ENCODE data around the gene GNAL. TPM values are rescaled to one million over a fixed set of nuclear protein-coding genes. Genes with fewer than 3 reads are reported as not detected.

Gene GNAL
- total RNA-seq, 1 experiment from 2014 or later = 24.0 TPM

DNA sequence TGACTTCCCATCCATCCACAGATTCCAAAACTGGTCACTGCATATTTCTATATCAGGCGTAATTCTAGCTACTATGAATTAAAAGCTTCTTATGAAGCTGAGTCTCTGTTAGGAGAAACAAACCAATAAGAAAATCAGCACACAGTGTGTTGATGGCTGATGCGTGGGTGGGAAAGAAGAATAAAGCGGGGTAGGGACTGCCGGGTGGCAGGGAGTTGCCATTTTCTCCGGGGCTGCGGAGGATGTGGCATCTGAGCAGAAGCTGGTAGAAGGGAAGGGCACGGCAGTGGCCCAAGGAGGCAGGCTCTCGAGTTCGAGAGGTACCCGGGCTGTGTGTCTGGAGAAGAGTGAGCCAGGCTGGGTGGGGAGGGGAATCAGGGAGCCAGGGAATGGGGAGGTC lies 113.5 kb downstream of the GNAL start:
- Histone ChIP-seq H3K79me2 (ENCODE audit: insufficient read depth, low read length) (no peaks in the 10 kb centered on the region), H2AFZ (ENCODE audit: low read length) (no peak overlapping the region), H4K5ac (ENCODE audit: insufficient read length, low read depth, low read length) (no peak overlapping the region), H4K20me1 (ENCODE audit: control insufficient read depth, insufficient read depth, insufficient read length) (no peaks in the 10 kb centered on the region), H2BK120ac (ENCODE audit: low read depth, low read length, poor library complexity, severe bottlenecking) (no peak overlapping the region), H3K27me3 (ENCODE audit: insufficient read depth, low read length) (no peaks in the 10 kb centered on the region), H3K4me1 (ENCODE audit: insufficient read depth, low read length) (peaks cover 1% of the 10 kb centered on the region; the same call in 1 of the 2 replicates), H3K4me2 (ENCODE audit: insufficient read depth, insufficient read length, low read length) (no peak overlapping the region), H2BK5ac (ENCODE audit: insufficient read length, low read length) (no peak overlapping the region), H3K4ac (ENCODE audit: low read depth, low read length) (no peak overlapping the region), H3K23ac (ENCODE audit: insufficient read length, low read depth, low read length) (no peak overlapping the region), H2BK20ac (ENCODE audit: low read depth, low read length, poor library complexity, severe bottlenecking) (no peak overlapping the region), H3K56ac (ENCODE audit: insufficient read length, low read depth, low read length) (no peak overlapping the region), H3K14ac (ENCODE audit: insufficient read depth, low read length) (no peak overlapping the region), H2AK5ac (ENCODE audit: insufficient read length, low read length) (no peak overlapping the region), H3K23me2 (ENCODE audit: insufficient read length, low read depth, low read length, poor library complexity, severe bottlenecking) (no peaks in the 10 kb centered on the region), H3K9ac (ENCODE audit: extremely low read depth, insufficient read length, low read length) (no peak overlapping the region), H2BK15ac (ENCODE audit: low read depth, low read length) (no peak overlapping the region), H3T11ph (ENCODE audit: low read length) (no peak overlapping the region), H3K27ac (ENCODE audit: insufficient read length, low read depth, low read length) (no peak overlapping the region), H4K91ac (ENCODE audit: insufficient read length, low read depth, low read length) (no peak overlapping the region), H3K18ac (ENCODE audit: insufficient read length, low read depth, low read length) (no peak overlapping the region), H4K8ac (replicated peaks; ENCODE audit: insufficient read length, low read depth, low read length) (no peak overlapping the region), H3K9me3 (ENCODE audit: control insufficient read depth, low read depth, low read length) (no peaks in the 10 kb centered on the region), H2BK12ac (ENCODE audit: insufficient read length, low read depth, low read length) (no peak overlapping the region), H3K79me1 (ENCODE audit: insufficient read depth, low read depth, low read length, poor library complexity, severe bottlenecking) (no peaks in the 10 kb centered on the region)
- Mint-ChIP-seq H3K27ac (peak overlapping the region in 1 of 3 experiments; percentile 23; a peak in 2 of 7 replicates), H3K4me3 (no peak overlapping the region), H3K4me1 (peaks cover 30 to 36% of the 10 kb centered on the region in 2 experiments), H3K9me3 (no peaks in the 10 kb centered on the region), H3K27me3 (ENCODE audit: low read depth) (no peaks in the 10 kb centered on the region), H3K36me3 (ENCODE audit: insufficient read depth in 1 of 3, low read depth in 3 of 3) (no peaks in the 10 kb centered on the region)
- WGBS (ENCODE audit: extremely low coverage, insufficient read length, low lambda C conversion rate) = no CpG with 5 or more reads among the region's 10 CpGs
- no peak for TF ChIP-seq CTCF (conservative IDR thresholded peaks at IDR 0.05)
- DNase-seq = no peak
